DOHH2 (cell line): Measurements from ENCODE around the gene CHCHD6.

Source experiments
- H3F3A ChIP-seq: fragments of 200-600 bp; sonication (generic), shearing (Covaris generic); 2 replicates; pipeline ENCODE4 v1.6.0; 2016; ENCODE audit warnings: antibody characterized with exemption, mild to moderate bottlenecking; ENCODE audit not compliant: control insufficient read depth, insufficient read depth
- H3K27ac ChIP-seq: fragments of 200-600 bp; sonication (generic); 2 replicates; pipeline ENCODE4 v1.5.1; 2014; ENCODE audit warnings: low read depth, mild to moderate bottlenecking, low read length, moderate library complexity
- H3K27me3 ChIP-seq: fragments of 200-600 bp; sonication (generic); 2 replicates; pipeline ENCODE4 v1.6.1; 2014; ENCODE audit warnings: mild to moderate bottlenecking, low read length, mixed read lengths; ENCODE audit not compliant: control insufficient read depth
- H3K36me3 ChIP-seq: fragments of 200-600 bp; sonication (generic); 2 replicates; pipeline ENCODE4 v1.6.1; 2014; ENCODE audit warnings: mild to moderate bottlenecking, low read length, moderate library complexity, mixed read lengths; ENCODE audit not compliant: control insufficient read depth
- H3K4me1 ChIP-seq: fragments of 200-600 bp; sonication (generic); 2 replicates; pipeline ENCODE4 v1.6.1; 2014; ENCODE audit warnings: mild to moderate bottlenecking, low read length, mixed read lengths; ENCODE audit not compliant: control insufficient read depth
- H3K4me2 ChIP-seq: fragments of 200-600 bp; sonication (generic); 2 replicates; pipeline ENCODE4 v1.6.0; 2014; ENCODE audit warnings: mild to moderate bottlenecking, low read length, moderate library complexity
- H3K4me3 ChIP-seq: fragments of 200-600 bp; sonication (generic); 2 replicates; pipeline ENCODE4 v1.5.1; 2014; ENCODE audit warnings: mild to moderate bottlenecking, low read length, mixed read lengths
- H3K79me2 ChIP-seq: fragments of 200-600 bp; sonication (generic); 2 replicates; pipeline ENCODE4 v1.6.1; 2014; ENCODE audit warnings: mild to moderate bottlenecking, low read length, mixed read lengths; ENCODE audit not compliant: control insufficient read depth
- H3K9me2 ChIP-seq: fragments of 200-600 bp; sonication (generic); replicated peaks from 2 replicates; pipeline ENCODE4 v1.6.1; 2014; ENCODE audit warnings: mild to moderate bottlenecking, low read length, mixed read lengths; ENCODE audit not compliant: control insufficient read depth
- H3K9me3 ChIP-seq: fragments of 200-600 bp; sonication (generic); 2 replicates; pipeline ENCODE4 v1.6.1; 2014; ENCODE audit warnings: antibody characterized with exemption, low read length, mixed read lengths; ENCODE audit not compliant: control insufficient read depth, insufficient read depth
- H4K20me1 ChIP-seq: fragments of 200-600 bp; sonication (generic); 2 replicates; pipeline ENCODE4 v1.6.0; 2014; ENCODE audit warnings: low read depth, mild to moderate bottlenecking, antibody characterized with exemption, low read length, moderate library complexity; ENCODE audit not compliant: control insufficient read depth, insufficient read depth
- EZH2phosphoT487 ChIP-seq: fragments of 200-600 bp; sonication (generic); IDR thresholded peaks from 2 replicates; pipeline ENCODE4 v1.6.1; 2017; ENCODE audit warnings: borderline replicate concordance, mild to moderate bottlenecking, antibody characterized with exemption, low read length, moderate library complexity, mixed read lengths
- TF ChIP-seq, protein P1 (sequence below): fragments of 200-600 bp; sonication (generic); IDR thresholded peaks from one replicate; pipeline ENCODE4 v1.5.1; 2014; ENCODE audit warnings: antibody characterized with exemption, mild to moderate bottlenecking, low read depth, low read length; ENCODE audit not compliant: poor library complexity, severe bottlenecking

CHCHD6 gene

GRCh38 chr3:126826693-126827092, 122.7 kb downstream of the CHCHD6 start:
- Histone ChIP-seq H3F3A (no peaks in the 10 kb centered on the region), H3K9me2 (no peaks in the 10 kb centered on the region), H3K27ac (no peak overlapping the region), H3K36me3 (no peaks in the 10 kb centered on the region), H3K79me2 (no peaks in the 10 kb centered on the region), H3K9me3 (no peaks in the 10 kb centered on the region), H4K20me1 (no peaks in the 10 kb centered on the region), H3K4me2 (no peak overlapping the region), H3K4me1 (no peaks in the 10 kb centered on the region), H3K4me3 (no peak overlapping the region), H3K27me3 (no peaks in the 10 kb centered on the region)
- TF ChIP-seq, protein P1, sequence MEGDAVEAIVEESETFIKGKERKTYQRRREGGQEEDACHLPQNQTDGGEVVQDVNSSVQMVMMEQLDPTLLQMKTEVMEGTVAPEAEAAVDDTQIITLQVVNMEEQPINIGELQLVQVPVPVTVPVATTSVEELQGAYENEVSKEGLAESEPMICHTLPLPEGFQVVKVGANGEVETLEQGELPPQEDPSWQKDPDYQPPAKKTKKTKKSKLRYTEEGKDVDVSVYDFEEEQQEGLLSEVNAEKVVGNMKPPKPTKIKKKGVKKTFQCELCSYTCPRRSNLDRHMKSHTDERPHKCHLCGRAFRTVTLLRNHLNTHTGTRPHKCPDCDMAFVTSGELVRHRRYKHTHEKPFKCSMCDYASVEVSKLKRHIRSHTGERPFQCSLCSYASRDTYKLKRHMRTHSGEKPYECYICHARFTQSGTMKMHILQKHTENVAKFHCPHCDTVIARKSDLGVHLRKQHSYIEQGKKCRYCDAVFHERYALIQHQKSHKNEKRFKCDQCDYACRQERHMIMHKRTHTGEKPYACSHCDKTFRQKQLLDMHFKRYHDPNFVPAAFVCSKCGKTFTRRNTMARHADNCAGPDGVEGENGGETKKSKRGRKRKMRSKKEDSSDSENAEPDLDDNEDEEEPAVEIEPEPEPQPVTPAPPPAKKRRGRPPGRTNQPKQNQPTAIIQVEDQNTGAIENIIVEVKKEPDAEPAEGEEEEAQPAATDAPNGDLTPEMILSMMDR, result no peak
- TF ChIP-seq EZH2phosphoT487, result no peak

- no peaks in the 10 kb centered on the region for H3K36me3 ChIP-seq
Measured at GRCh38 chr3:126827121-126827520, 123.1 kb downstream of the CHCHD6 start.

DNA sequence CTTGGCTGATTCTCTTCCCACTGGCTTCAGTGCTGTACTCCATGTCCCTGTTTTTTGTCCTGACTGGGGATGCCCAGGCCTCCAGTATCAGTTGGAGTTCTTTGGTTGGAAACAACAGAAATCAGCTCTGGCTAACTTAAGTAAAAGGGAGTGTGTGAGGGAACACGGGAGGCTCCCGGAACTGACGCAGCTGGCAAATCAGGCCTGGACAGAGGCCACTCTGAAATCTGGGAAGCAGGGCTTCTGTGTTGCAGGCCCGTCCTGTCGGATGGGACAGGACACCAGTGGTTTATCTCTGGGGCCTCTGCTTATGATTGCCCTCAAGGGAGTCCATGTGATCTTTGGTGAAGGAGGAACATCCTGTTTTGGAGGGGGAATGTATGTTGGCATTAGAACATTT, 124.3 kb downstream of the CHCHD6 start:
- Histone ChIP-seq H3K27ac (no peak overlapping the region), H4K20me1 (no peaks in the 10 kb centered on the region), H3K4me1 (no peaks in the 10 kb centered on the region), H3K79me2 (no peaks in the 10 kb centered on the region), H3K27me3 (no peaks in the 10 kb centered on the region), H3K9me2 (no peaks in the 10 kb centered on the region), H3K36me3 (no peaks in the 10 kb centered on the region), H3K9me3 (no peaks in the 10 kb centered on the region), H3K4me2 (no peak overlapping the region), H3K4me3 (no peak overlapping the region), H3F3A (no peaks in the 10 kb centered on the region)
- no peak for TF ChIP-seq EZH2phosphoT487
- TF ChIP-seq, protein P1, result no peak

More at GRCh38 chr3:126827121-126827520, 123.1 kb downstream of the CHCHD6 start:
- H3K27ac ChIP-seq, result no peak overlapping the region
- no peaks in the 10 kb centered on the region for H4K20me1 ChIP-seq
- H3F3A ChIP-seq, result no peaks in the 10 kb centered on the region
- no peaks in the 10 kb centered on the region for H3K4me1 ChIP-seq
- H3K79me2 ChIP-seq, result no peaks in the 10 kb centered on the region
- H3K4me2 ChIP-seq, result no peak overlapping the region
- H3K9me2 ChIP-seq, result no peaks in the 10 kb centered on the region
- H3K9me3 ChIP-seq, result no peaks in the 10 kb centered on the region
- no peaks in the 10 kb centered on the region for H3K27me3 ChIP-seq
- TF ChIP-seq EZH2phosphoT487, result no peak
- TF ChIP-seq, protein P1, result no peak
- H3K4me3 ChIP-seq, result no peak overlapping the region
